ENCODE results near the gene MEF2B. TPM values are rescaled to one million over a fixed set of nuclear protein-coding genes. Genes with fewer than 3 reads are reported as not detected.

MEF2B gene
- total RNA-seq (1 to 10 TPM; 3.1 to 5.2 TPM), polyA plus RNA-seq (under 1 TPM in 1 of 2 donors, not detected in 1; 0.71 TPM)

- H3K9me3 ChIP-seq (ENCODE audit: control insufficient read depth in 1 of 2, low read length in 2 of 2): no peaks in the 10 kb centered on the region
- intact Hi-C loops (cut with micrococcal nuclease): no loop called here
- DNase-seq: peak; percentile 68 to 85 (median 73)
- H3K27ac Mint-ChIP-seq: peak within 1 kb of the TSS in 6 of 7 donors; percentile 25 to 79 (median 60)
- H3K36me3 ChIP-seq (ENCODE audit: insufficient read depth, low read length): no peaks in the 10 kb centered on the region
- CTCF ChIA-PET (ENCODE audit: partially characterized antibody): interaction anchor here (1.2 kb wide), 1 partner anchor 117 kb away, joined by 4 read pairs; no protein-coding TSS in a partner anchor
- H3K4me3 Mint-ChIP-seq: peak within 1 kb of the TSS in 7 of 8 donors; percentile 60 to 82 (median 71)
- peaks cover 12 to 17% (median 14%) of the 10 kb centered on the region in 4 donors for H3K4me1 Mint-ChIP-seq
- H3K27me3 Mint-ChIP-seq: peaks cover 1% of the 10 kb centered on the region in 2 donors
- peak within 1 kb of the TSS in 1 of 2 donors; percentile 5 for H3K4me3 ChIP-seq (ENCODE audit: low read length in 2 of 2)
- no peak within 1 kb of the TSS for H3K27ac ChIP-seq (ENCODE audit: low read depth, low read length)
- peaks cover 14% of the 10 kb centered on the region for H3K4me1 ChIP-seq (ENCODE audit: insufficient read depth, low read length)
- H3K9me3 Mint-ChIP-seq: no peaks in the 10 kb centered on the region
- H3K36me3 Mint-ChIP-seq: peaks cover 0 to 8% of the 10 kb centered on the region in 2 donors
- no peaks in the 10 kb centered on the region for H3K27me3 ChIP-seq (ENCODE audit: insufficient read depth, low read length)
- POLR2A ChIA-PET (ENCODE audit: partially characterized antibody): no interaction called here
These were observed at the start of gene MEF2B for GRCh38 chr19:19170053-19170872. Gene MEF2B, minus strand, starts transcription at chr19:19170263. Its CDS starts 19,528 bp downstream, at chr19:19150735.

- ChIA-PET POLR2A (ENCODE audit: partially characterized antibody) (no interaction called here), CTCF (ENCODE audit: partially characterized antibody) (no interaction called here)
- H3K36me3 ChIP-seq (ENCODE audit: insufficient read depth, low read length): no peaks in the 10 kb centered on the region
- intact Hi-C loops (cut with micrococcal nuclease): no loop called here
- H3K27me3 ChIP-seq (ENCODE audit: insufficient read depth, low read length): peaks cover 3% of the 10 kb centered on the region
- Mint-ChIP-seq H3K27me3 (peaks cover 19 to 24% of the 10 kb centered on the region in 2 donors), H3K4me1 (peaks cover 0 to 8% (median 0%) of the 10 kb centered on the region in 4 donors), H3K4me3 (no peak overlapping the region), H3K27ac (no peak overlapping the region), H3K9me3 (peaks cover 0 to 6% (median 0%) of the 10 kb centered on the region in 8 donors), H3K36me3 (no peaks in the 10 kb centered on the region)
- H3K27ac ChIP-seq (ENCODE audit: low read depth, low read length): no peak overlapping the region
- no peak for DNase-seq
- no peak overlapping the region for H3K4me3 ChIP-seq (ENCODE audit: low read length in 2 of 2)
- H3K9me3 ChIP-seq (ENCODE audit: control insufficient read depth in 1 of 2, low read length in 2 of 2): no peaks in the 10 kb centered on the region
- H3K4me1 ChIP-seq (ENCODE audit: insufficient read depth, low read length): no peaks in the 10 kb centered on the region
These were observed 48.8 kb upstream of the MEF2B start for GRCh38 chr19:19218911-19219310.

GRCh38 chr19:19217099-19217498, 47.0 kb upstream of the MEF2B start:
- Mint-ChIP-seq H3K36me3 (no peaks in the 10 kb centered on the region), H3K27me3 (peaks cover 27 to 34% of the 10 kb centered on the region in 2 donors), H3K27ac (no peak overlapping the region), H3K4me1 (peaks cover 0 to 8% (median under 1%) of the 10 kb centered on the region in 4 donors), H3K4me3 (no peak overlapping the region), H3K9me3 (peaks cover 0 to 6% (median 0%) of the 10 kb centered on the region in 8 donors)
- intact Hi-C loops (cut with micrococcal nuclease): no loop called here
- no peaks in the 10 kb centered on the region for H3K36me3 ChIP-seq (ENCODE audit: insufficient read depth, low read length)
- H3K27ac ChIP-seq (ENCODE audit: low read depth, low read length): no peak overlapping the region
- no peaks in the 10 kb centered on the region for H3K4me1 ChIP-seq (ENCODE audit: insufficient read depth, low read length)
- POLR2A ChIA-PET (ENCODE audit: partially characterized antibody): no interaction called here
- DNase-seq: no peak
- CTCF ChIA-PET (ENCODE audit: partially characterized antibody): interaction anchor here (1.4 kb wide), 1 partner anchor 42 kb away, joined by 4 read pairs; no protein-coding TSS in a partner anchor
- peaks cover 21% of the 10 kb centered on the region for H3K27me3 ChIP-seq (ENCODE audit: insufficient read depth, low read length)
- no peaks in the 10 kb centered on the region for H3K9me3 ChIP-seq (ENCODE audit: control insufficient read depth in 1 of 2, low read length in 2 of 2)
- no peak overlapping the region for H3K4me3 ChIP-seq (ENCODE audit: low read length in 2 of 2)

- Histone ChIP-seq H3K4me1 (ENCODE audit: insufficient read depth, low read length) (no peaks in the 10 kb centered on the region), H3K27ac (ENCODE audit: low read depth, low read length) (no peak overlapping the region), H3K4me3 (ENCODE audit: low read length in 2 of 2) (no peak overlapping the region), H3K9me3 (ENCODE audit: control insufficient read depth in 1 of 2, low read length in 2 of 2) (no peaks in the 10 kb centered on the region), H3K36me3 (ENCODE audit: insufficient read depth, low read length) (no peaks in the 10 kb centered on the region), H3K27me3 (ENCODE audit: insufficient read depth, low read length) (peaks cover 30% of the 10 kb centered on the region)
- H3K9me3 Mint-ChIP-seq: peaks cover 0 to 6% (median 0%) of the 10 kb centered on the region in 8 donors
- no peak overlapping the region for H3K4me3 Mint-ChIP-seq
- POLR2A ChIA-PET (ENCODE audit: partially characterized antibody): no interaction called here
- H3K27me3 Mint-ChIP-seq: peaks cover 33 to 39% of the 10 kb centered on the region in 2 donors
- peaks cover 0 to 8% (median 3%) of the 10 kb centered on the region in 4 donors for H3K4me1 Mint-ChIP-seq
- H3K36me3 Mint-ChIP-seq: no peaks in the 10 kb centered on the region
- H3K27ac Mint-ChIP-seq: no peak overlapping the region
- CTCF ChIA-PET (ENCODE audit: partially characterized antibody): interaction anchor here (0.7 to 2.5 kb wide), 3 partner anchors 9 to 41 kb away, joined by 3 to 6 read pairs (median 5); no protein-coding TSS in a partner anchor
- no peak for DNase-seq
- intact Hi-C loops (cut with micrococcal nuclease): no loop called here
These were observed 45.7 kb upstream of the MEF2B start for GRCh38 chr19:19215792-19216191.

- Histone ChIP-seq H3K36me3 (ENCODE audit: insufficient read depth, low read length) (no peaks in the 10 kb centered on the region), H3K4me1 (ENCODE audit: insufficient read depth, low read length) (no peaks in the 10 kb centered on the region), H3K27me3 (ENCODE audit: insufficient read depth, low read length) (peaks cover 30% of the 10 kb centered on the region), H3K27ac (ENCODE audit: low read depth, low read length) (no peak overlapping the region), H3K9me3 (ENCODE audit: control insufficient read depth in 1 of 2, low read length in 2 of 2) (no peaks in the 10 kb centered on the region), H3K4me3 (ENCODE audit: low read length in 2 of 2) (no peak overlapping the region)
- Mint-ChIP-seq H3K36me3 (no peaks in the 10 kb centered on the region), H3K4me3 (no peak overlapping the region), H3K4me1 (peaks cover 0 to 8% (median 3%) of the 10 kb centered on the region in 4 donors), H3K27ac (no peak overlapping the region), H3K27me3 (peaks cover 35 to 41% of the 10 kb centered on the region in 2 donors), H3K9me3 (peaks cover 0 to 6% (median 0%) of the 10 kb centered on the region in 8 donors)
- DNase-seq: peak in 1 of 5 donors; percentile 21
- intact Hi-C loops (cut with micrococcal nuclease): no loop called here
- ChIA-PET POLR2A (ENCODE audit: partially characterized antibody) (no interaction called here), CTCF (ENCODE audit: partially characterized antibody) (interaction anchor here (1.0 to 2.5 kb wide), 2 partner anchors 10 to 40 kb away, joined by 5 to 6 read pairs; no protein-coding TSS in a partner anchor)
These were observed 44.8 kb upstream of the MEF2B start for GRCh38 chr19:19214892-19215291.

- Mint-ChIP-seq H3K9me3 (peaks cover 0 to 6% (median 0%) of the 10 kb centered on the region in 8 donors), H3K27me3 (peaks cover 35 to 41% of the 10 kb centered on the region in 2 donors), H3K4me1 (peaks cover 0 to 8% (median 3%) of the 10 kb centered on the region in 4 donors), H3K36me3 (no peaks in the 10 kb centered on the region), H3K4me3 (no peak overlapping the region), H3K27ac (peak overlapping the region in 1 of 7 donors; percentile 50)
- Histone ChIP-seq H3K9me3 (ENCODE audit: control insufficient read depth in 1 of 2, low read length in 2 of 2) (no peaks in the 10 kb centered on the region), H3K4me3 (ENCODE audit: low read length in 2 of 2) (no peak overlapping the region), H3K36me3 (ENCODE audit: insufficient read depth, low read length) (no peaks in the 10 kb centered on the region), H3K27ac (ENCODE audit: low read depth, low read length) (no peak overlapping the region), H3K4me1 (ENCODE audit: insufficient read depth, low read length) (no peaks in the 10 kb centered on the region), H3K27me3 (ENCODE audit: insufficient read depth, low read length) (peaks cover 30% of the 10 kb centered on the region)
- intact Hi-C loops (cut with micrococcal nuclease): no loop called here
- POLR2A ChIA-PET (ENCODE audit: partially characterized antibody): no interaction called here
- CTCF ChIA-PET (ENCODE audit: partially characterized antibody): interaction anchor here (2.5 kb wide), 1 partner anchor 40 kb away, joined by 6 read pairs; no protein-coding TSS in a partner anchor
- DNase-seq: no peak
These were observed 44.1 kb upstream of the MEF2B start for GRCh38 chr19:19214159-19214490.

- peak overlapping the region in 1 of 7 donors; percentile 50 for H3K27ac Mint-ChIP-seq
- intact Hi-C loops (cut with micrococcal nuclease): no loop called here
These were observed 43.5 kb upstream of the MEF2B start for GRCh38 chr19:19213426-19214158.

More at GRCh38 chr19:19213426-19214158, 43.5 kb upstream of the MEF2B start:
- no peaks in the 10 kb centered on the region for H3K9me3 ChIP-seq (ENCODE audit: control insufficient read depth in 1 of 2, low read length in 2 of 2)
- H3K27me3 ChIP-seq (ENCODE audit: insufficient read depth, low read length): peaks cover 30% of the 10 kb centered on the region
- H3K27ac ChIP-seq (ENCODE audit: low read depth, low read length): no peak overlapping the region
- no peaks in the 10 kb centered on the region for H3K4me1 ChIP-seq (ENCODE audit: insufficient read depth, low read length)
- no peak overlapping the region for H3K4me3 ChIP-seq (ENCODE audit: low read length in 2 of 2)
- no peak for DNase-seq
- peaks cover 35 to 39% of the 10 kb centered on the region in 2 donors for H3K27me3 Mint-ChIP-seq
- ChIA-PET POLR2A (ENCODE audit: partially characterized antibody) (no interaction called here), CTCF (ENCODE audit: partially characterized antibody) (interaction anchor here (2.5 kb wide), 1 partner anchor 39 kb away, joined by 6 read pairs; no protein-coding TSS in a partner anchor)
- peaks cover 0 to 8% (median 3%) of the 10 kb centered on the region in 4 donors for H3K4me1 Mint-ChIP-seq
- H3K36me3 ChIP-seq (ENCODE audit: insufficient read depth, low read length): no peaks in the 10 kb centered on the region
- H3K9me3 Mint-ChIP-seq: peaks cover 0 to 6% (median 0%) of the 10 kb centered on the region in 8 donors
- H3K4me3 Mint-ChIP-seq: no peak overlapping the region
- H3K36me3 Mint-ChIP-seq: no peaks in the 10 kb centered on the region

Measured in CD4-positive, alpha-beta memory T cell (primary cell).